ENCODE data around the gene THBS2.

DNA sequence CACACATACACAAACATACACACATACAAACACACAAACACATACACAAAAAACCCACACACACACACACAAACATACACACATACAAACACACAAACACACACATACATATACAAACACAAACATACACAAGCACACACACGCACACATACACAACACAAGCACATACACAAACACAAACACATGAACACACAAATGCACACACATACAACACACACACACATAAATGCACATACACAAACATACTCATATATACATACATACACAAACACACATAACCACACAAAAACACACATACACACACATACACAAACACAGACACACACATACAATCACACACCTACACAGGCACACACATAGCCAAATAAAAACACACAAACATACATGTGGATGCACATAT, 30.3 kb upstream of the THBS2 start:
- TF ChIP-seq, protein P1, sequence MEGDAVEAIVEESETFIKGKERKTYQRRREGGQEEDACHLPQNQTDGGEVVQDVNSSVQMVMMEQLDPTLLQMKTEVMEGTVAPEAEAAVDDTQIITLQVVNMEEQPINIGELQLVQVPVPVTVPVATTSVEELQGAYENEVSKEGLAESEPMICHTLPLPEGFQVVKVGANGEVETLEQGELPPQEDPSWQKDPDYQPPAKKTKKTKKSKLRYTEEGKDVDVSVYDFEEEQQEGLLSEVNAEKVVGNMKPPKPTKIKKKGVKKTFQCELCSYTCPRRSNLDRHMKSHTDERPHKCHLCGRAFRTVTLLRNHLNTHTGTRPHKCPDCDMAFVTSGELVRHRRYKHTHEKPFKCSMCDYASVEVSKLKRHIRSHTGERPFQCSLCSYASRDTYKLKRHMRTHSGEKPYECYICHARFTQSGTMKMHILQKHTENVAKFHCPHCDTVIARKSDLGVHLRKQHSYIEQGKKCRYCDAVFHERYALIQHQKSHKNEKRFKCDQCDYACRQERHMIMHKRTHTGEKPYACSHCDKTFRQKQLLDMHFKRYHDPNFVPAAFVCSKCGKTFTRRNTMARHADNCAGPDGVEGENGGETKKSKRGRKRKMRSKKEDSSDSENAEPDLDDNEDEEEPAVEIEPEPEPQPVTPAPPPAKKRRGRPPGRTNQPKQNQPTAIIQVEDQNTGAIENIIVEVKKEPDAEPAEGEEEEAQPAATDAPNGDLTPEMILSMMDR (conservative IDR thresholded peaks at IDR 0.05; ENCODE audit: low read length): no peak
- TF ChIP-seq EZH2phosphoT487 (IDR thresholded peaks at IDR 0.05; ENCODE audit: borderline replicate concordance, low read depth, low read length): no peak

All from OCI-LY7 (cell line).